CD4-positive, alpha-beta T cell treated with Interleukin-4 for 1 hour (primary cell): Measurements from ENCODE around the gene ATG2B.
A peak's percentile ranks its signal among the peaks of the same experiment; 100 is the strongest.

ENCODE experiments used
- DNase-seq, 2 donors: peaks; one replicate each; pipeline ENCODE4 v3.0.0-alpha.2; 2020 to 2022

ATG2B gene

DNA sequence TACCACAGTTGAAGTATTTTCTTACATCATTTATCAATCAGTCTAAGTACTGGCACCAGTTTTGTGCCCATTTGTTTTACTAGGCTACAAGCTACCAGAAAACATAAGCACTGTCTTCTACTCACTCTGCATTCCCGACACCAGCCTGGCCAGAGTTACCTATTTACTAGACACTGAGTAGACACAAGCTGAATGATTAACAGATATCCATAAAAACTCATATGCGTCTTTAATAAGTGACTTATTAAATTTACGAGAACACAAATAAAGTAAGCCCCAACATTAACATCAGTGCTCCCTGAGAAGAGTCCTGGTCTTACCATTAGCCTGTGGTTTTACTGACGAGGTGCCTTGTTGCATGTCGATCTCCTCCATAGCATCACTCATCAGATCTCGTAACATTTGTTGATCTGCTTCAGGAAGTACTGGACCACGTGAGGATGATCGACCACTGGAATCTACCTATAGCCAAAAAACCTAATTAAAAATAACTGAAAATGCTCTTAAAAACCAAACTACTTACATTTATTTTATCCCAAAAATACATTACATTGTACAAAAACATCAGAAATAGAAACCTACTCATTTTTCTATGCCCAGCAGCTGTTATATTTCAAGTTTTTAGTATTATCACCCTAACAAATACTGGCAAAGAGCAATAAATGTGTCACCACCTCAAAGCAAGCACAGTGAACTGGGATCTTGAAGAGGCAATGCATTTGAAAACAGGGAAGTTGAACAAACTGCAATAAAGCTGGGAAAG is 53.8 kb downstream of the ATG2B start:
- no peak for DNase-seq

DNA sequence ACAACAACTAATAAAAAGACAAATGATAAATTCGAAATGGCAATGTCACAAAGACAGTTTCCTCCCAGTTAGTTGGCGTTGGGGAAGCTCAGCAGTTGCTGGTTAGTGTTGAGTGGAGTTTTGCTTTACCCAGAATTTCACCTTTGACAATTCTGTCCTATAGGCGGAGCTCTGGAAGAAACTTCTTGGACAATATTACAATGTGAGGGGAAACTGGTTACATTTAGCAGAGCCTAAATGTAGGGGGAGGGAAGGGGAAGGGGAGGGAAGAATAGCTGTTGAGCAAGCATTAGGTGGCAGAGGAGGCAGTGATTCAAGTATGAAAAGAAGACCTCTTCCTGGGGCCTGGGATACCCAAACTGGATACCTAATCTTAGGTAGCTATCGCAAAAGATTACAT is 55.7 kb downstream of the ATG2B start:
- no peak for DNase-seq

GRCh38 chr14:96304956-96305355 is 58.2 kb downstream of the ATG2B start:
- no peak for DNase-seq

GRCh38 chr14:96303981-96304380 is 59.2 kb downstream of the ATG2B start:
- DNase-seq: no peak

- DNase-seq: no peak
Observed at GRCh38 chr14:96299441-96299840, 63.7 kb downstream of the ATG2B start.

DNA sequence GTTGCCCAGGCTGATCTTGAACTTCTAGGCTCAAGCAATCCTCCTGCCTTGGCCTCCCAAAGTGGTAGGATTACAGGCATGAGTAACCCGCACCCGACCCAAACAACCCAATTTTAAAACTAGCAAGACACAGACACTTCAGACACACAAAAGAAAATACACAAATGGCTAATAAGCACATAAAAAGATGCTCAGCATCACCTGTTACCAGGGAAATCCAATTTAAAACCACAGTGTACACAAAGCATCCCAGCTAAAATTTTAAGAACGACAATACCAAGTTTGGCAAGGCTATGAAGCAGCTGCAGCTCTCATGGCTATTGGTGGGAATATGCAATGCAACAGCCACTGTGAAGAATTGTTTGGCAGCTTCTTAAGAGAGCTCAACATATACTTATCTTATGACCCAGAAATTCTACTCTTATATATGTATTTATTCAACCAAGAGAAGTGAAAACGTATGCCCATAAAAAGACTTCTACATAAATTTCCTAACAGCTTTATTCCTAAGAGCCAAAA is 65.1 kb downstream of the ATG2B start:
- no peak for DNase-seq

- DNase-seq: peak in 1 of 2 donors; percentile 51
Observed at GRCh38 chr14:96297000-96297399, 66.1 kb downstream of the ATG2B start.

DNA sequence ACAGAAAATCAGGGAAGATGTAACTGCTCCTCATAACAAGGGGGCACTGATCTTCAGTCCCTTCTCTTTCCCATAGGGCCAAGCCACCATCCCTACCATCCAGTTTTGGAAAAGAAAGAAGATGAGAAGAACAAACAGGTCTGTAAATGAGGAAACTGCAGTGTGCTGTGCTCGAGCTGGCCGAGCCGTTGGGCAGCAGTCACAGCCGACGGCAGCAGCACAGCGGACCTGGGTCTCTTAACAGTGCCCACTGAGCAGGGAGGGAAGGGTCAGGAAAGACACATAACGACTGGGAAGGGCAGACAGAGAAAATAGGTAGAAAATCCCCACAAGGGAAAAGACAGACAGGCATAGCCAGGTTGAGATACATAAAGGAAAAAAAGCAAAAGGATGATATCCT is 68.9 kb downstream of the ATG2B start:
- DNase-seq: no peak

DNA sequence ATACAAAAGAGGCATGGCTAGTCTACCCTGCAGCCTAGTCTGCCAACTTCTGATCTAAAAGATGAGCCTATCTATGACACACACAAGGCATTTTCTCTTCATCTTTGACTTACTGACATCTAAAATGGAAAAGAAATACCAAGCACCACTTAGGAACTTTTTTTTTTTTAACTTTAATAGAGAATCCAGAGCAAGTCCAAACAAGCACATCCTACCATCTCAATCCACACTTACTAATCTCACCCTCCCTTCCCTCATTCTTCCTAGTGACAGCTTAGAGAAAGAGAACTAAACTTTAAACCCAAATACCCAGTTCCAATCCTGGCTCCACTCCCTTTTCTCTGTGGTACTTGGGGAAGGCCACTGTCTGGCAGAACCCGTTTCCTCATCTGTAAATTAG is 75.3 kb downstream of the ATG2B start:
- no peak for DNase-seq

GRCh38 chr14:96286251-96286650 is 76.9 kb downstream of the ATG2B start:
- DNase-seq: no peak

- DNase-seq: no peak
Observed at GRCh38 chr14:96285667-96286066, 77.5 kb downstream of the ATG2B start.

- no peak for DNase-seq
Observed at GRCh38 chr14:96284430-96284829, 78.7 kb downstream of the ATG2B start.

DNA sequence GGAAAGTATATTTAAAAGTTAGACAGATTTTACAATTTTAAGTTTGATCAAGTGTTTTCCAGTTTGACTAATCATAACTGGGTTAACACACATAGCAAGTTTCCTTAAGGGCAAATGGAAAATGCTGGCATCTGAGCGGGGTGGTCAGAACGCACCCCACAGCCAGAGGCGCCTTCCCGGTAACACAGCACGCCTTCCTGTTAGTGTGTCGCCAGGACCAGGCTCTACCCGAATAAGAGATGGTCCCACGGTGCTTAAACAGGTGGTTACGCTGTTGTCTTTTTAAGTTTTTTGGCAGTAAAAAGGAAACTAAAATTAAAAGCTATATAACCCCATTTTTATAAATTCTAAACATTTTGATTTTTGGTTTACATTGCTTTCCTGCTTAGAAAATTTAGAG is 79.1 kb downstream of the ATG2B start:
- no peak for DNase-seq

DNA sequence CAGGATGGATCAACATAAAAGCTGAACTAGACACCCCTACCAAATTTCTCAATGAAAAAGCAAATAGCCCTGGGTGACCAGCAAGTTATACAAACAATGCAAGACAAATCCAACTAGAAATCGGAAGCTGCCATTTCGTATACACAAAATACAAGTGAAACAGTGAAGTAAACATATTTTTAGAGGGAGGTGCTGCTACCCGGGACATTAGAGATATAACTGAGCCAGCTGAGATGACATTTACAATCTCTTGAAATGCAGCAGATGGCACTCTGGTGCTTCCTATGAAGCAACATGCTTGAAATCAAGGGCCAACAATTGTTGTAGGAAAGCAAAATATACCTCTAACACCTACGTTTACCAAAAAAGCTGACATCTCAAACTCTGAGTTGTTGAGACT is 81.7 kb downstream of the ATG2B start:
- no peak for DNase-seq

GRCh38 chr14:96280104-96280503 is 83.0 kb downstream of the ATG2B start:
- DNase-seq: no peak

- DNase-seq: no peak
Observed at GRCh38 chr14:96279564-96279963, 83.6 kb downstream of the ATG2B start.

DNA sequence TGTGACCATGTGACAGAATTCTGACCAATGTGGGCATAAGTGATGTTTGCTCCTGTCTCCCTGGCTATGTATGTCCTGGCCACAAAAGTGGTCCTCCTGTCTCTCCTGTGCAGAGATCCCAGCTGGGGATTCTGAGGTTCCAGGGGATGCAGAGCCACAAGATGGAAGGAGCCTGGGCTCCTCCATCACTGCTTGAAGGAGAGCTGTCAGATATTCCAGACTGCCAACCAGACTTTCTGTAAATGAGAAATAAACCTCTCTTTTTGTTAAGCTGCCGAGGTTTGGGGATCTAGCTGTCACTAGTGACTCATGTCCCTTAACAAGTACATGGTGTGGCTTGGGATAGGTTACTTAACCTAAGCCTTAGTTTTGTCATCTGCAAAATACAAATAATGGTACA is 85.3 kb downstream of the ATG2B start:
- DNase-seq: no peak

GRCh38 chr14:96275177-96276112 is 87.7 kb downstream of the ATG2B start:
- DNase-seq: peak; percentile 48 to 52

GRCh38 chr14:96274543-96274942 is 88.6 kb downstream of the ATG2B start:
- no peak for DNase-seq

- no peak for DNase-seq
Observed at GRCh38 chr14:96274122-96274521, 89.0 kb downstream of the ATG2B start.

GRCh38 chr14:96273629-96274028 is 89.5 kb downstream of the ATG2B start:
- DNase-seq: no peak

DNA sequence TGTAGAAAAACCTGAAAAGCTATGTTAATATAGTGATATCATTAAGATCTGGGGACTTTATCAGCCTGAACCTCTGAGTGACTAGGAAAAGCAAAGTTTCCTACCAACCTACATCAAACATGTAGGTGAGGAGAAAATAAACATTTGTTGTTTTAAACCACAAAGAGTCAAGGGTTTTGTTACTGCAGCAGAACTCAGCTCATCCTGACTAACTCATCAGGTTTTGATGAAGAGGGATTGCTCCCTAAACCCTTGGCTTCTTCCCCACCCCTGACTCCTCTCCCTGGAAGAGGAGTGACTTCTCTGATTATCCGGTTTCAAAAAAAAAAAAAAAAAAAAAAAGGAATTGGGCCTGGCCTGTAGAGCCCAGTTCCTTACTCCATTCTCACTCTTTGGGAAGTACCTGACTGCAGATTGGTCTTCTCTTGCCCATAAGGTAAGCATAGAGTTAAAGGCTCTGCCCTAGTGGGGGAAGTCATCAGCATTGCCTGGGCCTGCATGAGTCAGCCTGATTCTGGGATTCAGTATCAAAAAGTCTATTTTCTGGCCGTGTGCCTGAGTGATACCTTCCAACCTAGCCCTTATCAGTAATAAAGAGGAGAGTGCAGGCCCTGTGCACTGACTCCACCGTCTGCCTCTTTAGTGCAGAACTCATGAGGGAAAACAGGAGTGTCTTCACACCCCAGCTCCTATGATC is 90.2 kb downstream of the ATG2B start:
- no peak for DNase-seq

DNA sequence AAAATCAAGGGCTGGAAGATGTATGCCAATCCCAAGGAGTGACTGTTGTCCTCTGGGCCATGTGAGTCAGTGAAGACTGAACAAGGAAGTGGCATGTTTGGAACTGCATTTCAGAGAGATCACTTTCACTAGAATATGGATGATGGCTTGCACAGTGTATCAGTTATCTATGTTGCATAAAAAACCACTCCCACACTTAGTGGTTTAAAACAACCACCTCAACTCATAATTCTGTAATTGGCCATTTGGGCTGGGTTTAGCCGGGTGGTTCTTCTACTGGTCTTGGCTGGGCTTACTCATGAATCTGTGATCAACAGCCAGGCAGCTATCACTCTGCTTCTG is 91.7 kb downstream of the ATG2B start:
- DNase-seq: no peak
